IMR-90 (cell line): Measurements from ENCODE around the gene TIAM1.

Experiments
- CEBPB ChIP-seq: IDR thresholded peaks from 2 replicates; pipeline ENCODE4 v1.6.1; 2012; ENCODE audit warnings: low read depth, low read length, improper control_type of control experiment
- CHD1 ChIP-seq: IDR thresholded peaks from 2 replicates; pipeline ENCODE4 v1.6.1; 2012; ENCODE audit warnings: low read depth, low read length, improper control_type of control experiment
- CTCF ChIP-seq: conservative IDR thresholded peaks from 2 replicates; pipeline ENCODE4 v1.5.1; 2012; ENCODE audit warnings: mild to moderate bottlenecking, low read depth, low read length, improper control_type of control experiment
- MAFK ChIP-seq: IDR thresholded peaks from 2 replicates; pipeline ENCODE4 v1.6.1; 2012; ENCODE audit warnings: low read depth, low read length, improper control_type of control experiment
- MAZ ChIP-seq: IDR thresholded peaks from 2 replicates; pipeline ENCODE4 v1.6.1; 2012; ENCODE audit warnings: low read depth, mild to moderate bottlenecking, low read length, improper control_type of control experiment, moderate library complexity, borderline replicate concordance
- MXI1 ChIP-seq: IDR thresholded peaks from 2 replicates; pipeline ENCODE4 v1.6.1; 2012; ENCODE audit warnings: low read depth, mild to moderate bottlenecking, low read length, moderate library complexity, borderline replicate concordance
- POLR2A ChIP-seq: IDR thresholded peaks from 2 replicates; pipeline ENCODE4 v1.6.1; 2012; ENCODE audit warnings: mild to moderate bottlenecking, low read depth, low read length
- RAD21 ChIP-seq: IDR thresholded peaks from 2 replicates; pipeline ENCODE4 v1.6.1; 2012; ENCODE audit warnings: low read length, improper control_type of control experiment
- RCOR1 ChIP-seq: IDR thresholded peaks from 2 replicates; pipeline ENCODE4 v1.6.1; 2012; ENCODE audit warnings: mild to moderate bottlenecking, low read length, improper control_type of control experiment; ENCODE audit not compliant: insufficient replicate concordance
- RFX5 ChIP-seq: IDR thresholded peaks from 2 replicates; pipeline ENCODE4 v1.8.0; 2012; ENCODE audit warnings: low read depth, mild to moderate bottlenecking, low read length, moderate library complexity
- SMC3 ChIP-seq: fragments of 150-350 bp; IDR thresholded peaks from 2 replicates; pipeline ENCODE4 v1.6.1; 2016; ENCODE audit warnings: low read depth, mild to moderate bottlenecking, antibody characterized with exemption, low read length, moderate library complexity
- USF2 ChIP-seq: fragments of 150-350 bp; IDR thresholded peaks from 2 replicates; pipeline ENCODE4 v1.6.1; 2017; ENCODE audit warnings: mild to moderate bottlenecking, antibody characterized with exemption, low read length, low read depth

- TF ChIP-seq CTCF (no peak), POLR2A (no peak), RCOR1 (no peak), MXI1 (no peak), RAD21 (no peak), CEBPB (no peak), SMC3 (no peak), CHD1 (no peak), MAZ (no peak), MAFK (no peak), USF2 (no peak), RFX5 (no peak)
Measured at GRCh38 chr21:31233711-31234110, 110.3 kb downstream of the TIAM1 start.
